ENCODE results near the gene NHSL2. TPM values are rescaled to one million over a fixed set of nuclear protein-coding genes. Genes with fewer than 3 reads are reported as not detected.

Gene NHSL2
- total RNA-seq, 1 experiment from 2014 or later, result 0.29 TPM

- H3K27me3 ChIP-seq (replicated peaks), result no peaks in the 10 kb centered on the region
- DNase-seq (ENCODE audit: low read depth in 1 of 2, low spot score in 2 of 2), result no peak
- H3K36me3 ChIP-seq, result no peaks in the 10 kb centered on the region
- no peak overlapping the region for H3K27ac ChIP-seq
- H3K9me3 ChIP-seq (replicated peaks), result no peaks in the 10 kb centered on the region
- H3K4me1 ChIP-seq (replicated peaks), result peaks cover 39% of the 10 kb centered on the region
- H3K4me3 ChIP-seq, result no peak overlapping the region
These were observed 212.1 kb downstream of the NHSL2 start for GRCh38 chrX:72122621-72123337.

- Histone ChIP-seq H3K27me3 (replicated peaks) (no peaks in the 10 kb centered on the region), H3K4me3 (no peak overlapping the region), H3K4me1 (replicated peaks) (peaks cover 39% of the 10 kb centered on the region), H3K27ac (peak overlapping the region; percentile 43; the same call in 1 of the 2 replicates), H3K36me3 (no peaks in the 10 kb centered on the region), H3K9me3 (replicated peaks) (no peaks in the 10 kb centered on the region)
- DNase-seq (ENCODE audit: low read depth in 1 of 2, low spot score in 2 of 2), result peak; percentile 63 to 71
These were observed 213.0 kb downstream of the NHSL2 start for GRCh38 chrX:72123471-72124185.

- no peak for DNase-seq (ENCODE audit: low read depth in 1 of 2, low spot score in 2 of 2)
- no peaks in the 10 kb centered on the region for H3K27me3 ChIP-seq (replicated peaks)
- H3K4me3 ChIP-seq, result no peak overlapping the region
- no peak overlapping the region for H3K27ac ChIP-seq
- H3K36me3 ChIP-seq, result no peaks in the 10 kb centered on the region
- H3K4me1 ChIP-seq (replicated peaks), result peaks cover 39% of the 10 kb centered on the region
- no peaks in the 10 kb centered on the region for H3K9me3 ChIP-seq (replicated peaks)
These were observed 214.0 kb downstream of the NHSL2 start for GRCh38 chrX:72124540-72125201.

- Histone ChIP-seq H3K9me3 (replicated peaks) (no peaks in the 10 kb centered on the region), H3K36me3 (no peaks in the 10 kb centered on the region), H3K27ac (no peak overlapping the region), H3K4me3 (no peak overlapping the region), H3K27me3 (replicated peaks) (no peaks in the 10 kb centered on the region), H3K4me1 (replicated peaks) (peaks cover 39% of the 10 kb centered on the region)
- DNase-seq (ENCODE audit: low read depth in 1 of 2, low spot score in 2 of 2), result no peak
These were observed 214.8 kb downstream of the NHSL2 start for GRCh38 chrX:72125331-72126047.

GRCh38 chrX:72126048-72126415 lies 215.4 kb downstream of the NHSL2 start:
- Histone ChIP-seq H3K4me3 (no peak overlapping the region), H3K27me3 (replicated peaks) (no peaks in the 10 kb centered on the region), H3K9me3 (replicated peaks) (no peaks in the 10 kb centered on the region), H3K27ac (no peak overlapping the region), H3K36me3 (no peaks in the 10 kb centered on the region), H3K4me1 (replicated peaks) (peaks cover 34% of the 10 kb centered on the region)
- DNase-seq (ENCODE audit: low read depth in 1 of 2, low spot score in 2 of 2), result no peak

- Histone ChIP-seq H3K36me3 (no peaks in the 10 kb centered on the region), H3K27ac (no peak overlapping the region), H3K27me3 (replicated peaks) (no peaks in the 10 kb centered on the region), H3K4me1 (replicated peaks) (peaks cover 28% of the 10 kb centered on the region), H3K4me3 (no peak overlapping the region), H3K9me3 (replicated peaks) (no peaks in the 10 kb centered on the region)
- DNase-seq (ENCODE audit: low read depth in 1 of 2, low spot score in 2 of 2), result peak; percentile 77 to 84
These were observed 216.0 kb downstream of the NHSL2 start for GRCh38 chrX:72126539-72127140.

- no peaks in the 10 kb centered on the region for H3K27me3 ChIP-seq (replicated peaks)
These were observed 216.7 kb downstream of the NHSL2 start for GRCh38 chrX:72127332-72127731.

GRCh38 chrX:72128183-72128834 lies 217.7 kb downstream of the NHSL2 start:
- H3K36me3 ChIP-seq, result no peaks in the 10 kb centered on the region
- no peaks in the 10 kb centered on the region for H3K9me3 ChIP-seq (replicated peaks)
- H3K27ac ChIP-seq, result no peak overlapping the region
- peaks cover 20% of the 10 kb centered on the region for H3K4me1 ChIP-seq (replicated peaks)
- H3K4me3 ChIP-seq, result no peak overlapping the region
- no peak for DNase-seq (ENCODE audit: low read depth in 1 of 2, low spot score in 2 of 2)
- H3K27me3 ChIP-seq (replicated peaks), result no peaks in the 10 kb centered on the region

More at GRCh38 chrX:72127332-72127731, 216.7 kb downstream of the NHSL2 start:
- Histone ChIP-seq H3K27ac (no peak overlapping the region), H3K9me3 (replicated peaks) (no peaks in the 10 kb centered on the region), H3K36me3 (no peaks in the 10 kb centered on the region), H3K4me3 (no peak overlapping the region), H3K4me1 (replicated peaks) (peaks cover 22% of the 10 kb centered on the region)
- DNase-seq (ENCODE audit: low read depth in 1 of 2, low spot score in 2 of 2), result no peak

GRCh38 chrX:72128881-72129280 lies 218.2 kb downstream of the NHSL2 start:
- no peaks in the 10 kb centered on the region for H3K27me3 ChIP-seq (replicated peaks)
- H3K4me1 ChIP-seq (replicated peaks), result peaks cover 14% of the 10 kb centered on the region
- H3K36me3 ChIP-seq, result no peaks in the 10 kb centered on the region
- no peak overlapping the region for H3K4me3 ChIP-seq
- no peaks in the 10 kb centered on the region for H3K9me3 ChIP-seq (replicated peaks)
- H3K27ac ChIP-seq, result no peak overlapping the region
- DNase-seq (ENCODE audit: low read depth in 1 of 2, low spot score in 2 of 2), result no peak

- Histone ChIP-seq H3K4me3 (no peak overlapping the region), H3K27ac (no peak overlapping the region), H3K4me1 (replicated peaks) (peaks cover 10% of the 10 kb centered on the region), H3K36me3 (no peaks in the 10 kb centered on the region), H3K9me3 (replicated peaks) (no peaks in the 10 kb centered on the region), H3K27me3 (replicated peaks) (no peaks in the 10 kb centered on the region)
- no peak for DNase-seq (ENCODE audit: low read depth in 1 of 2, low spot score in 2 of 2)
These were observed 219.0 kb downstream of the NHSL2 start for GRCh38 chrX:72129661-72130060.

GRCh38 chrX:72130156-72130761 lies 219.6 kb downstream of the NHSL2 start:
- Histone ChIP-seq H3K27me3 (replicated peaks) (no peaks in the 10 kb centered on the region), H3K4me3 (no peak overlapping the region), H3K36me3 (no peaks in the 10 kb centered on the region), H3K4me1 (replicated peaks) (peaks cover 10% of the 10 kb centered on the region), H3K9me3 (replicated peaks) (no peaks in the 10 kb centered on the region), H3K27ac (no peak overlapping the region)
- no peak for DNase-seq (ENCODE audit: low read depth in 1 of 2, low spot score in 2 of 2)

GRCh38 chrX:72130762-72131250 lies 220.2 kb downstream of the NHSL2 start:
- H3K4me1 ChIP-seq (replicated peaks), result peaks cover 10% of the 10 kb centered on the region
- H3K9me3 ChIP-seq (replicated peaks), result no peaks in the 10 kb centered on the region
- no peak overlapping the region for H3K27ac ChIP-seq
- H3K27me3 ChIP-seq (replicated peaks), result no peaks in the 10 kb centered on the region
- DNase-seq (ENCODE audit: low read depth in 1 of 2, low spot score in 2 of 2), result no peak
- no peak overlapping the region for H3K4me3 ChIP-seq
- no peaks in the 10 kb centered on the region for H3K36me3 ChIP-seq

All from SJSA1 (cell line).